Liver (tissue), 3 donors: ENCODE data around the gene LHB.

Experiments
- ATF3 ChIP-seq: IDR thresholded peaks from 2 replicates; pipeline ENCODE4 v1.6.1; 2016; ENCODE audit warnings: antibody characterized with exemption
- CTCF ChIP-seq: fragments of 150-350 bp; IDR thresholded peaks from 2 replicates; pipeline ENCODE4 v1.5.1; 2017; ENCODE audit warnings: improper control_type of control experiment, low read depth, low read length; ENCODE audit not compliant: missing input control
- FOXA2 ChIP-seq: IDR thresholded peaks from 2 replicates; pipeline ENCODE4 v1.6.1; 2016; ENCODE audit warnings: antibody characterized with exemption
- GABPA ChIP-seq, 2 donors: IDR thresholded peaks in 1 of 2; conservative IDR thresholded peaks in 1 of 2; 2 replicates each; pipeline ENCODE4 v1.6.1; 2016; ENCODE audit warnings: antibody characterized with exemption in 2 of 2, mild to moderate bottlenecking in 1 of 2, moderate library complexity in 1 of 2
- MAX ChIP-seq: IDR thresholded peaks from 2 replicates; pipeline ENCODE4 v1.6.1; 2016; ENCODE audit warnings: antibody characterized with exemption
- RAD21 ChIP-seq, 2 donors: IDR thresholded peaks; 2 replicates each; pipeline ENCODE4 v1.6.1; 2016; ENCODE audit warnings: antibody characterized with exemption in 2 of 2, mild to moderate bottlenecking in 2 of 2
- SP1 ChIP-seq: IDR thresholded peaks from 2 replicates; pipeline ENCODE4 v1.6.1; 2018; ENCODE audit warnings: antibody characterized with exemption, mild to moderate bottlenecking
- TAF1 ChIP-seq: conservative IDR thresholded peaks from 2 replicates; pipeline ENCODE4 v1.6.1; 2016; ENCODE audit warnings: antibody characterized with exemption, mild to moderate bottlenecking
- YY1 ChIP-seq: IDR thresholded peaks from 2 replicates; pipeline ENCODE4 v1.6.1; 2016; ENCODE audit warnings: antibody characterized with exemption, mild to moderate bottlenecking
- donor health status: healthy.
- donor health status: healthy.

DNA sequence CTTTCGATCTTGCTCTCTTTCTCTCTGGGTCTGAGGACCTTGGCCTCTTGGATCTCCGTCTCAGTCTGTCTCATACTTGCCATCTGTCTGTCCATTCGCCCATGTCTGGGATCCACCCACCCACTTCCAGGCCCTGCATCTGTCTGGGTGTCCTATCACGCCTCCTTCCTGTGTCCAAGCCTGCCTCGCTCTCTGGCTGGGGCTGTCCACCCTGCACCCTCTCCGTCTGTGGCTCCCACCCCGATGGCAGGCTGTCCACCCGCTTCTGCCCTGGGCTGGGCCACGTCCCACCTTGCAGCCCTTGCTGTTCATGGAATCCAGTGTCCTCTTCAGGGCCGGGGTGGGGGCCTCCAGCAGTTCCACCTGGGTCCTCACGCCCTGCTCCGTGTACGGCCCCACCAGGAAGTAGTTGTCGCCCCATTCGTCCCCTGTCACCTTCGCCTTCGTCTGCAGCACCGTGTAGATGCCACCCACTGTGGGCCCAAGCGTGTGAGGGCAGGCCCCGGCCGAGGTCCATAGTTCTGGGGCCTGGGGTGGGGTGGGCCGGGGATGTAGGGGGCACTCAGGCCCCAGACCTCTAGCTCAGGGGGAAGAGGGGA lies 25.8 kb downstream of the LHB start:
- TF ChIP-seq CTCF (no peak), ATF3 (no peak), TAF1 (no peak), MAX (no peak), RAD21 (IDR thresholded peaks at IDR 0.05) (no peak), YY1 (no peak), SP1 (no peak), GABPA (IDR thresholded peaks at IDR 0.05 in 1 of 2, conservative IDR thresholded peaks at IDR 0.05 in 1 of 2) (no peak), FOXA2 (no peak)
